HAP-1 (cell line): ENCODE results near the gene PRR15L.

Source experiments
- DNase-seq, 2 experiments: peaks; one replicate each; pipeline ENCODE4 v3.0.0-alpha.2; 2016 to 2020; ENCODE audit warnings: low spot score in 2 of 2
- H3K27me3 ChIP-seq: fragments of 250-450 bp; sonication (Bioruptor Pico); 2 replicates; pipeline ENCODE4 v1.5.1; 2020; ENCODE audit warnings: low read depth, mild to moderate bottlenecking, moderate library complexity
- H3K36me3 ChIP-seq: fragments of 250-450 bp; sonication (Bioruptor Pico); replicated peaks from 2 replicates; pipeline ENCODE4 v1.5.1; 2020; ENCODE audit warnings: mild to moderate bottlenecking
- H3K4me1 ChIP-seq: fragments of 250-450 bp; sonication (Bioruptor Pico); 2 replicates; pipeline ENCODE4 v1.5.1; 2020; ENCODE audit warnings: mild to moderate bottlenecking
- H3K4me3 ChIP-seq: fragments of 250-450 bp; sonication (Bioruptor Pico); 2 replicates; pipeline ENCODE4 v1.5.1; 2020; ENCODE audit warnings: mild to moderate bottlenecking, moderate library complexity
- H3K9me3 ChIP-seq: fragments of 250-450 bp; sonication (Bioruptor Pico); 2 replicates; pipeline ENCODE4 v1.5.1; 2020; ENCODE audit warnings: mild to moderate bottlenecking, moderate library complexity
- in situ Hi-C: fragments of 300-500 bp; cut with MboI; formaldehyde crosslinking; loops from 3 replicates; pipeline ENCODE4 v1.14.3; 2020; ENCODE audit warnings: low sequenced_read_pairs, inconsistent platforms, mixed read lengths

Gene PRR15L

DNA sequence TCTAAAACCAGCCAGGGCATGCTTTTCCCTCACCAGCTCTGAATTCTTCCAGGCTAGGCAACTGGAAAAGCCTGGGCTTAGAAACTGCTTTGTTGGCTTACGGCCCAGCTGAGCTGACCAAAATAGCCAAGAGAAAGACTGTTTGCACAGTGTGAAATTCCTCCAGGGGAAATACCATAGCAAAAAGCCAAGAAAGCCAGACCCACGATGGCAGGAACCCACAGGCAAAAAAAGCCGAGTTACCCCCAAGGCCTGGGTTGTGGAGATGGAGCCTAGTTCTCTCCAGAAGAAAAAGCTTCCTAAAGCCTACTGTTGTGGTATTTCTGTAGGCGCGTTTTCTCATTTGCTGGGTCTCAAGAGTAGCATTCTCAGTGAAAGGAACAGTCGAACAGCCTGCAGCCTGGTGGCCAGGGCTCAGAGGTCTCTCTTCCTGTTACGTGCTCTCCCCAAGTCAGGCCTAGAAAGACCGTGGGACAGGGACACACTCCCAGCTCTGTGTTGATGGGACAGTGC is 52.4 kb downstream of the PRR15L start:
- Histone ChIP-seq H3K27me3 (no peaks in the 10 kb centered on the region), H3K4me1 (no peaks in the 10 kb centered on the region), H3K9me3 (no peaks in the 10 kb centered on the region), H3K36me3 (no peaks in the 10 kb centered on the region), H3K4me3 (no peak overlapping the region)
- in situ Hi-C loops: no loop called here
- no peak for DNase-seq

DNA sequence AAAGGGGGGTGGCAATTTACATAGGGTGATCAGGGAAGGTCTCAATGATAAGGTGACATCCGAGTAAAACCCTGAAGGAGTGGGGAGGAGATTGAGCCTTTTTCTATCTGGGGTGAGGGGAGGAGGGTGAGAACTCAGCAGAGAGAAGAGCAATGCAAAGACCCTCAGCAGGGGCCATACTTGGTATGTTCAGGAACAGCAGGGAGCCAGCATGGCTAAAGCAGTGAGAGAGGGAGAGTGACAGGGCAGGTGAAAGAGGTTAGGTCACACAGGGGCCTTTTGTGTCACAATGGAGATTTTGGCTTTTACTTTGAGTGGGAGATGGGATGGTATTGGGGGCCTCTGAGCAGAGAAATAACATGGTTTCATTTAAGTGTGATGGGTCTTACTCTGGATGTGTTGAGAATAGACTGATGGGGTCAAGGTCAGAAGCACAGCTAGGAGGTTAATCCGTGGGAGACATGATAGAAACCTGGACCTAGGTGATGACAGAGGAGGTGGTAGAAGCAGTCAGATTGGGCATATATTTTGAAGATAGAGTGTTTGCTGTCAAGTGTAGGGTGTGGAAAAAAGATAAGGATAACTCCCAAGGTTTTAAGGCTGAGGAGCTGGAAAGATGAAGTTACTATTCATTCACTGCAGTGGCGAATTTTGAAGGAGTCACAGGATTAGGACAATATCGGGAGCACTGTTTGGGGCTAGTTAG is 55.5 kb downstream of the PRR15L start:
- no peak for DNase-seq
- no peaks in the 10 kb centered on the region for H3K9me3 ChIP-seq
- in situ Hi-C loops: no loop called here
- no peaks in the 10 kb centered on the region for H3K4me1 ChIP-seq
- no peaks in the 10 kb centered on the region for H3K36me3 ChIP-seq
- no peaks in the 10 kb centered on the region for H3K27me3 ChIP-seq
- no peak overlapping the region for H3K4me3 ChIP-seq
